ENCODE data around the gene SERPINE3. TPM values are rescaled to one million over a fixed set of nuclear protein-coding genes. Genes with fewer than 3 reads are reported as not detected.

Gene SERPINE3
- total and polyA plus RNA-seq, 2 donors (not counting 1 experiment from before 2014, with no cell fraction given) = not detected

DNA sequence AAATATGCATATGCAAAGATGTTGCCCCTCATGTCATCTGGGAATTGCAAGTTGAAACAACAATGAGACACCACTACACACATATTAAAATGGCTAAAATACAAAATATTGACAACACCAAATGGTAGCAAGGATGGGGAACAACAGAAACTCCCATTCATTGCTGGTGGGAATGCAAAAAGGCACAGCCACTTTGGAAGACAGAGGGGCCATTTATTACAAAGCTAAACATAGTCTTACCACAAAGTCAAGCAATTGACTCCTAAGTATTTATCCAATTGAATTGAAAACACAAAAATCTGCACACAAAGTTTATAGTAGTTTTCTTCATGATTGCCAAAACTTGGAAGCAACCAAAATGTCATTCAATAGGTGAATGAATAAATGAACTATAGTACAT, 6.1 kb upstream of the SERPINE3 start:
- no peak overlapping the region for H3K9ac ChIP-seq (ENCODE audit: insufficient read depth, low read length)
- H4K20me1 ChIP-seq (ENCODE audit: control insufficient read depth, extremely low read depth, insufficient read depth, low read length) = no peaks in the 10 kb centered on the region
- no peaks in the 10 kb centered on the region for H3K4me1 ChIP-seq (ENCODE audit: control insufficient read depth, extremely low read depth, insufficient read depth, low read length)
- H3K79me2 ChIP-seq (ENCODE audit: control insufficient read depth, insufficient read depth, low read length) = no peaks in the 10 kb centered on the region
- no peak for DNase-seq (ENCODE audit: low read depth in 2 of 2)
- no peak overlapping the region for H2AFZ ChIP-seq (ENCODE audit: low read length)
- TF ChIP-seq, protein P1, sequence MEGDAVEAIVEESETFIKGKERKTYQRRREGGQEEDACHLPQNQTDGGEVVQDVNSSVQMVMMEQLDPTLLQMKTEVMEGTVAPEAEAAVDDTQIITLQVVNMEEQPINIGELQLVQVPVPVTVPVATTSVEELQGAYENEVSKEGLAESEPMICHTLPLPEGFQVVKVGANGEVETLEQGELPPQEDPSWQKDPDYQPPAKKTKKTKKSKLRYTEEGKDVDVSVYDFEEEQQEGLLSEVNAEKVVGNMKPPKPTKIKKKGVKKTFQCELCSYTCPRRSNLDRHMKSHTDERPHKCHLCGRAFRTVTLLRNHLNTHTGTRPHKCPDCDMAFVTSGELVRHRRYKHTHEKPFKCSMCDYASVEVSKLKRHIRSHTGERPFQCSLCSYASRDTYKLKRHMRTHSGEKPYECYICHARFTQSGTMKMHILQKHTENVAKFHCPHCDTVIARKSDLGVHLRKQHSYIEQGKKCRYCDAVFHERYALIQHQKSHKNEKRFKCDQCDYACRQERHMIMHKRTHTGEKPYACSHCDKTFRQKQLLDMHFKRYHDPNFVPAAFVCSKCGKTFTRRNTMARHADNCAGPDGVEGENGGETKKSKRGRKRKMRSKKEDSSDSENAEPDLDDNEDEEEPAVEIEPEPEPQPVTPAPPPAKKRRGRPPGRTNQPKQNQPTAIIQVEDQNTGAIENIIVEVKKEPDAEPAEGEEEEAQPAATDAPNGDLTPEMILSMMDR (conservative IDR thresholded peaks at IDR 0.05 in 1 of 2, IDR thresholded peaks at IDR 0.05 in 1 of 2; ENCODE audit: low read depth in 1 of 2, low read length in 2 of 2) = no peak
- no peak for TF ChIP-seq EZH2 (IDR thresholded peaks at IDR 0.05; ENCODE audit: low read length, missing control alignments)
- no peak overlapping the region for H3K4me2 ChIP-seq (ENCODE audit: extremely low read depth, insufficient read depth, low read length)
- no peak overlapping the region for H3K4me3 ChIP-seq (replicated peaks in 1 of 4; ENCODE audit: control extremely low read depth in 1 of 4, insufficient read depth in 1 of 4, low read depth in 3 of 4, low read length in 4 of 4)
- no peaks in the 10 kb centered on the region for H3K9me3 ChIP-seq (ENCODE audit: control insufficient read depth, insufficient read depth, low read depth, low read length)
- no peak overlapping the region for H3K27ac ChIP-seq (ENCODE audit: insufficient read depth, low read length)
- no peaks in the 10 kb centered on the region for H3K36me3 ChIP-seq (ENCODE audit: control insufficient read depth, insufficient read depth, low read length)
- no peaks in the 10 kb centered on the region for H3K27me3 ChIP-seq (ENCODE audit: control insufficient read depth, insufficient read depth, low read length)

DNA sequence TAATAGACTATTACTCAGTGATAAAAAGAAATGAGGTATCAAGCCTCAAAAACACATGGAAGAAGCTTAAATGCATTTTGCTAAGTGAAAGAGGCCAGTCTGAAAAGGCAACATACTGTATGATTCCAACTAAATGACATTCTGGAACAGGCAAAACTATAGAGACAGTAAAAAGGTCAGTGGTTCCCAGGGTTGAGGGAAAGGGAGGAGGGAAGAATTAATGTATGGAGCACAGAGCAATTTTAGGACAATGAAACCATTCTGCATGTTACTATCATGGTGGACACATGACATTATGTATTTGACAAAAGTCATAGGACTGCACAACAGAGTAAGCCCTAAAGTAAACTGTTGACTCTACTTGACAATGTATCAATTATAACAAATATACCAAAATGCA, 5.7 kb upstream of the SERPINE3 start:
- Histone ChIP-seq H3K9ac (ENCODE audit: insufficient read depth, low read length) (no peak overlapping the region), H2AFZ (ENCODE audit: low read length) (no peak overlapping the region), H4K20me1 (ENCODE audit: control insufficient read depth, extremely low read depth, insufficient read depth, low read length) (no peaks in the 10 kb centered on the region), H3K79me2 (ENCODE audit: control insufficient read depth, insufficient read depth, low read length) (no peaks in the 10 kb centered on the region), H3K36me3 (ENCODE audit: control insufficient read depth, insufficient read depth, low read length) (no peaks in the 10 kb centered on the region), H3K4me2 (ENCODE audit: extremely low read depth, insufficient read depth, low read length) (no peak overlapping the region), H3K4me1 (ENCODE audit: control insufficient read depth, extremely low read depth, insufficient read depth, low read length) (no peaks in the 10 kb centered on the region), H3K27ac (ENCODE audit: insufficient read depth, low read length) (no peak overlapping the region), H3K9me3 (ENCODE audit: control insufficient read depth, insufficient read depth, low read depth, low read length) (no peaks in the 10 kb centered on the region), H3K27me3 (ENCODE audit: control insufficient read depth, insufficient read depth, low read length) (no peaks in the 10 kb centered on the region), H3K4me3 (replicated peaks in 1 of 4; ENCODE audit: control extremely low read depth in 1 of 4, insufficient read depth in 1 of 4, low read depth in 3 of 4, low read length in 4 of 4) (no peak overlapping the region)
- no peak for TF ChIP-seq EZH2 (IDR thresholded peaks at IDR 0.05; ENCODE audit: low read length, missing control alignments)
- TF ChIP-seq, protein P1 (conservative IDR thresholded peaks at IDR 0.05 in 1 of 2, IDR thresholded peaks at IDR 0.05 in 1 of 2; ENCODE audit: low read depth in 1 of 2, low read length in 2 of 2) = no peak
- no peak for DNase-seq (ENCODE audit: low read depth in 2 of 2)

DNA sequence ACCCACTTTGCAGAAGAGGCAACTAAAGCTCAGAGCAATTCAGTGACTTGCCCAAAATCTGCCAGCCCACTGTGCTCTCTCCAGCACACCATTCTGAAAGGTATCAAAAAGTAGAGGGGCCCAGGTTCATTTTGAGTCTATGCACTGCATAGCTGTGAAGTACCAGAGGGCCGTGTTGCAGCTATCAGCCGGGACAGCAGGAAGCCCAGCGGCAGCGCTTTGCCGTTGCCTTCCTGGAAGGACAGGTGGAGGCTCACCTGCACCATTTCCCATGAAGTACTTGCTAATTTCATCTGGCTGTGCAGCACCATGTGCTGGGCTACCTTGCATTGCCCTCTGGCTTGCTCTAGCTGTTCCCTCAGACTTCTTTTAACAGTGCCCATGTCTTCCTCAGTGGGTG, 2.7 kb upstream of the SERPINE3 start:
- Histone ChIP-seq H3K4me1 (ENCODE audit: control insufficient read depth, extremely low read depth, insufficient read depth, low read length) (no peaks in the 10 kb centered on the region), H3K4me2 (ENCODE audit: extremely low read depth, insufficient read depth, low read length) (no peak overlapping the region), H3K4me3 (replicated peaks in 1 of 4; ENCODE audit: control extremely low read depth in 1 of 4, insufficient read depth in 1 of 4, low read depth in 3 of 4, low read length in 4 of 4) (no peak overlapping the region), H2AFZ (ENCODE audit: low read length) (no peak overlapping the region), H4K20me1 (ENCODE audit: control insufficient read depth, extremely low read depth, insufficient read depth, low read length) (no peaks in the 10 kb centered on the region), H3K27ac (ENCODE audit: insufficient read depth, low read length) (no peak overlapping the region), H3K79me2 (ENCODE audit: control insufficient read depth, insufficient read depth, low read length) (no peaks in the 10 kb centered on the region), H3K9ac (ENCODE audit: insufficient read depth, low read length) (no peak overlapping the region), H3K9me3 (ENCODE audit: control insufficient read depth, insufficient read depth, low read depth, low read length) (no peaks in the 10 kb centered on the region), H3K36me3 (ENCODE audit: control insufficient read depth, insufficient read depth, low read length) (no peaks in the 10 kb centered on the region), H3K27me3 (ENCODE audit: control insufficient read depth, insufficient read depth, low read length) (no peaks in the 10 kb centered on the region)
- no peak for DNase-seq (ENCODE audit: low read depth in 2 of 2)
- no peak for TF ChIP-seq EZH2 (IDR thresholded peaks at IDR 0.05; ENCODE audit: low read length, missing control alignments)
- TF ChIP-seq, protein P1 (conservative IDR thresholded peaks at IDR 0.05 in 1 of 2, IDR thresholded peaks at IDR 0.05 in 1 of 2; ENCODE audit: low read depth in 1 of 2, low read length in 2 of 2) = no peak
